ENCODE results near the gene LIF. TPM values are rescaled to one million over a fixed set of nuclear protein-coding genes. Genes with fewer than 3 reads are reported as not detected.
"Not testable (repeated sequence)": the region's sequence is repeated elsewhere in the genome, so short reads cannot be mapped to it uniquely, and the experiment has no call there.

Gene LIF
- total RNA-seq, 2 experiments from 2014 or later: 0.17 to 0.30 TPM

- no peak overlapping the region for H3K27ac ChIP-seq (ENCODE audit: low read depth in 1 of 2, low read length in 2 of 2)
- POLR2A ChIA-PET: no interaction called here
- H3K4me1 Mint-ChIP-seq (ENCODE audit: low read depth): no peaks in the 10 kb centered on the region
These were observed 9.7 kb downstream of the LIF start for GRCh38 chr22:30236875-30237274.

GRCh38 chr22:30235687-30236170, 10.8 kb downstream of the LIF start:
- no peak overlapping the region for H3K4me3 ChIP-seq (ENCODE audit: low read length)
- H3K27me3 Mint-ChIP-seq: no peaks in the 10 kb centered on the region
- DNase-seq: no peak
- ChIA-PET CTCF (no interaction called here), POLR2A (no interaction called here)
- H3K4me3 Mint-ChIP-seq: no peak overlapping the region
- no peaks in the 10 kb centered on the region for H3K9me3 ChIP-seq (ENCODE audit: control insufficient read depth in 1 of 2, insufficient read depth in 1 of 2, low read length in 2 of 2)
- no peaks in the 10 kb centered on the region for H3K9me3 Mint-ChIP-seq
- no peaks in the 10 kb centered on the region for H3K36me3 ChIP-seq (ENCODE audit: insufficient read depth, low read length)
- no peak overlapping the region for H3K27ac Mint-ChIP-seq
- no peak for ATAC-seq (ENCODE audit: poor library complexity)
- H3K4me1 Mint-ChIP-seq (ENCODE audit: low read depth): no peaks in the 10 kb centered on the region
- no peak overlapping the region for H3K27ac ChIP-seq (ENCODE audit: low read depth in 1 of 2, low read length in 2 of 2)
- H3K36me3 Mint-ChIP-seq (ENCODE audit: low read depth): no peaks in the 10 kb centered on the region
- intact Hi-C loops (cut with DNase I, micrococcal nuclease): no loop called here
- no peaks in the 10 kb centered on the region for H3K4me1 ChIP-seq (ENCODE audit: insufficient read depth, low read length)
- no peak for TF ChIP-seq CTCF (IDR thresholded peaks at IDR 0.05)
- H3K27me3 ChIP-seq (ENCODE audit: control insufficient read depth in 1 of 2, insufficient read depth in 2 of 2, low read length in 2 of 2): no peaks in the 10 kb centered on the region

More at GRCh38 chr22:30236875-30237274, 9.7 kb downstream of the LIF start:
- Mint-ChIP-seq H3K9me3 (no peaks in the 10 kb centered on the region), H3K4me3 (no peak overlapping the region), H3K36me3 (ENCODE audit: low read depth) (no peaks in the 10 kb centered on the region), H3K27me3 (no peaks in the 10 kb centered on the region), H3K27ac (no peak overlapping the region)
- no peak for TF ChIP-seq CTCF (IDR thresholded peaks at IDR 0.05)
- CTCF ChIA-PET: no interaction called here
- DNase-seq (no peak), ATAC-seq (ENCODE audit: poor library complexity) (no peak)
- H3K9me3 ChIP-seq (ENCODE audit: control insufficient read depth in 1 of 2, insufficient read depth in 1 of 2, low read length in 2 of 2): no peaks in the 10 kb centered on the region
- H3K4me1 ChIP-seq (ENCODE audit: insufficient read depth, low read length): peaks cover 3% of the 10 kb centered on the region
- H3K36me3 ChIP-seq (ENCODE audit: insufficient read depth, low read length): no peaks in the 10 kb centered on the region
- H3K4me3 ChIP-seq (ENCODE audit: low read length): no peak overlapping the region
- no peaks in the 10 kb centered on the region for H3K27me3 ChIP-seq (ENCODE audit: control insufficient read depth in 1 of 2, insufficient read depth in 2 of 2, low read length in 2 of 2)
- intact Hi-C loops (cut with DNase I, micrococcal nuclease): no loop called here

GRCh38 chr22:30234786-30235470, 11.6 kb downstream of the LIF start:
- ChIA-PET CTCF (no interaction called here), POLR2A (no interaction called here)
- Histone ChIP-seq H3K4me3 (ENCODE audit: low read length) (no peak overlapping the region), H3K4me1 (ENCODE audit: insufficient read depth, low read length) (no peaks in the 10 kb centered on the region), H3K27me3 (ENCODE audit: control insufficient read depth in 1 of 2, insufficient read depth in 2 of 2, low read length in 2 of 2) (no peaks in the 10 kb centered on the region), H3K27ac (ENCODE audit: low read depth in 1 of 2, low read length in 2 of 2) (no peak overlapping the region), H3K9me3 (ENCODE audit: control insufficient read depth in 1 of 2, insufficient read depth in 1 of 2, low read length in 2 of 2) (no peaks in the 10 kb centered on the region), H3K36me3 (ENCODE audit: insufficient read depth, low read length) (no peaks in the 10 kb centered on the region)
- H3K27me3 Mint-ChIP-seq: no peaks in the 10 kb centered on the region
- TF ChIP-seq CTCF (IDR thresholded peaks at IDR 0.05): no peak
- H3K9me3 Mint-ChIP-seq: no peaks in the 10 kb centered on the region
- no peaks in the 10 kb centered on the region for H3K36me3 Mint-ChIP-seq (ENCODE audit: low read depth)
- no peak overlapping the region for H3K4me3 Mint-ChIP-seq
- H3K27ac Mint-ChIP-seq: no peak overlapping the region
- no peak for DNase-seq
- intact Hi-C loops (cut with DNase I, micrococcal nuclease): no loop called here
- H3K4me1 Mint-ChIP-seq (ENCODE audit: low read depth): no peaks in the 10 kb centered on the region
- no peak for ATAC-seq (ENCODE audit: poor library complexity)

GRCh38 chr22:30234325-30234724, 12.2 kb downstream of the LIF start:
- H3K9me3 Mint-ChIP-seq; H3K36me3 ChIP-seq (ENCODE audit: insufficient read depth, low read length); H3K4me3 Mint-ChIP-seq; ATAC-seq (ENCODE audit: poor library complexity); H3K4me3 ChIP-seq (ENCODE audit: low read length); H3K4me1 Mint-ChIP-seq (ENCODE audit: low read depth); H3K9me3 ChIP-seq (ENCODE audit: control insufficient read depth in 1 of 2, insufficient read depth in 1 of 2, low read length in 2 of 2); H3K4me1 ChIP-seq (ENCODE audit: insufficient read depth, low read length); H3K27me3 ChIP-seq (ENCODE audit: control insufficient read depth in 1 of 2, insufficient read depth in 2 of 2, low read length in 2 of 2); intact Hi-C loops (cut with DNase I, micrococcal nuclease); H3K36me3 Mint-ChIP-seq (ENCODE audit: low read depth); POLR2A ChIA-PET; H3K27ac Mint-ChIP-seq; H3K27me3 Mint-ChIP-seq; DNase-seq; H3K27ac ChIP-seq (ENCODE audit: low read depth in 1 of 2, low read length in 2 of 2); CTCF ChIA-PET: not testable (repeated sequence)

Measured in CD4-positive, alpha-beta T cell (primary cell).